ENCODE results near the gene LGR4. TPM values are rescaled to one million over a fixed set of nuclear protein-coding genes. Genes with fewer than 3 reads are reported as not detected.

LGR4 gene
- total and polyA plus RNA-seq, 9 of the 15 experiments (the other 6 are each of a cell fraction or from before 2014, with no cell fraction given): 0.94 to 10.1 (median 5.8) TPM

DNA sequence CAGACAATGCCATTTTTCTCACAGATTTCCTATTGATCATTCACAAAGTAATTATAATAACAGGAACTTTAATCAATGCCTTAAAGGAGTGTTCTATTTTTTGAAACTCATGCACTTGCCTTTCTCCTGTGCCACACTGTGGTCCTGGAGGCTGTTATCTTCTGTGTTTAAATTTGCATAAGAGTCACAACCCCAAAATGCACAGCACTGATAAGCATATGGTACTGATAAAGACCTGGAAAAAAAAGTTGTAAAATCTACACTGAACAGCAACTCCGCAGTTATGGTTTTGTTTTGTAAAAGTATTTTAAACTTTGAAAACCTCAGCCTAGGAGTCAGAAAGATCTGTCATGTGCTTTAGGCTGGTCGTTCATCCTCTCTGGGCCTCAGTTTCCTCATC is 100.4 kb downstream of the LGR4 start (continued):
- TF ChIP-seq, protein P1, sequence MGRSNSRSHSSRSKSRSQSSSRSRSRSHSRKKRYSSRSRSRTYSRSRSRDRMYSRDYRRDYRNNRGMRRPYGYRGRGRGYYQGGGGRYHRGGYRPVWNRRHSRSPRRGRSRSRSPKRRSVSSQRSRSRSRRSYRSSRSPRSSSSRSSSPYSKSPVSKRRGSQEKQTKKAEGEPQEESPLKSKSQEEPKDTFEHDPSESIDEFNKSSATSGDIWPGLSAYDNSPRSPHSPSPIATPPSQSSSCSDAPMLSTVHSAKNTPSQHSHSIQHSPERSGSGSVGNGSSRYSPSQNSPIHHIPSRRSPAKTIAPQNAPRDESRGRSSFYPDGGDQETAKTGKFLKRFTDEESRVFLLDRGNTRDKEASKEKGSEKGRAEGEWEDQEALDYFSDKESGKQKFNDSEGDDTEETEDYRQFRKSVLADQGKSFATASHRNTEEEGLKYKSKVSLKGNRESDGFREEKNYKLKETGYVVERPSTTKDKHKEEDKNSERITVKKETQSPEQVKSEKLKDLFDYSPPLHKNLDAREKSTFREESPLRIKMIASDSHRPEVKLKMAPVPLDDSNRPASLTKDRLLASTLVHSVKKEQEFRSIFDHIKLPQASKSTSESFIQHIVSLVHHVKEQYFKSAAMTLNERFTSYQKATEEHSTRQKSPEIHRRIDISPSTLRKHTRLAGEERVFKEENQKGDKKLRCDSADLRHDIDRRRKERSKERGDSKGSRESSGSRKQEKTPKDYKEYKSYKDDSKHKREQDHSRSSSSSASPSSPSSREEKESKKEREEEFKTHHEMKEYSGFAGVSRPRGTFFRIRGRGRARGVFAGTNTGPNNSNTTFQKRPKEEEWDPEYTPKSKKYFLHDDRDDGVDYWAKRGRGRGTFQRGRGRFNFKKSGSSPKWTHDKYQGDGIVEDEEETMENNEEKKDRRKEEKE (IDR thresholded peaks at IDR 0.05; ENCODE audit: borderline replicate concordance in 1 of 2, control insufficient read depth in 1 of 2, low read depth in 2 of 2, low read length in 1 of 2): no peak
- TF ChIP-seq SRSF3 (IDR thresholded peaks at IDR 0.05; ENCODE audit: insufficient read depth, low read length) (no peak), PTTG1 (tag; IDR thresholded peaks at IDR 0.05; ENCODE audit: low read depth) (no peak), KAT2B (IDR thresholded peaks at IDR 0.05; ENCODE audit: low read depth, low read length) (no peak), MTA1 (IDR thresholded peaks at IDR 0.05; ENCODE audit: borderline replicate concordance) (0 out of 2 replicates have a peak, but pooled peaks have one; percentile 32), MYNN (IDR thresholded peaks at IDR 0.05) (0 out of 2 replicates have a peak, but pooled peaks have one; percentile 47), MYNN (CRISPR knock-in tag; IDR thresholded peaks at IDR 0.05) (no peak), IFI16 (CRISPR knock-in tag; IDR thresholded peaks at IDR 0.05) (no peak), DIDO1 (tag; IDR thresholded peaks at IDR 0.05; ENCODE audit: low read depth) (no peak), RFX5 (IDR thresholded peaks at IDR 0.05; ENCODE audit: low read depth, low read length) (no peak), HDGF (IDR thresholded peaks at IDR 0.05) (no peak), ZZZ3 (IDR thresholded peaks at IDR 0.05) (no peak)
- TF ChIP-seq, protein P2, sequence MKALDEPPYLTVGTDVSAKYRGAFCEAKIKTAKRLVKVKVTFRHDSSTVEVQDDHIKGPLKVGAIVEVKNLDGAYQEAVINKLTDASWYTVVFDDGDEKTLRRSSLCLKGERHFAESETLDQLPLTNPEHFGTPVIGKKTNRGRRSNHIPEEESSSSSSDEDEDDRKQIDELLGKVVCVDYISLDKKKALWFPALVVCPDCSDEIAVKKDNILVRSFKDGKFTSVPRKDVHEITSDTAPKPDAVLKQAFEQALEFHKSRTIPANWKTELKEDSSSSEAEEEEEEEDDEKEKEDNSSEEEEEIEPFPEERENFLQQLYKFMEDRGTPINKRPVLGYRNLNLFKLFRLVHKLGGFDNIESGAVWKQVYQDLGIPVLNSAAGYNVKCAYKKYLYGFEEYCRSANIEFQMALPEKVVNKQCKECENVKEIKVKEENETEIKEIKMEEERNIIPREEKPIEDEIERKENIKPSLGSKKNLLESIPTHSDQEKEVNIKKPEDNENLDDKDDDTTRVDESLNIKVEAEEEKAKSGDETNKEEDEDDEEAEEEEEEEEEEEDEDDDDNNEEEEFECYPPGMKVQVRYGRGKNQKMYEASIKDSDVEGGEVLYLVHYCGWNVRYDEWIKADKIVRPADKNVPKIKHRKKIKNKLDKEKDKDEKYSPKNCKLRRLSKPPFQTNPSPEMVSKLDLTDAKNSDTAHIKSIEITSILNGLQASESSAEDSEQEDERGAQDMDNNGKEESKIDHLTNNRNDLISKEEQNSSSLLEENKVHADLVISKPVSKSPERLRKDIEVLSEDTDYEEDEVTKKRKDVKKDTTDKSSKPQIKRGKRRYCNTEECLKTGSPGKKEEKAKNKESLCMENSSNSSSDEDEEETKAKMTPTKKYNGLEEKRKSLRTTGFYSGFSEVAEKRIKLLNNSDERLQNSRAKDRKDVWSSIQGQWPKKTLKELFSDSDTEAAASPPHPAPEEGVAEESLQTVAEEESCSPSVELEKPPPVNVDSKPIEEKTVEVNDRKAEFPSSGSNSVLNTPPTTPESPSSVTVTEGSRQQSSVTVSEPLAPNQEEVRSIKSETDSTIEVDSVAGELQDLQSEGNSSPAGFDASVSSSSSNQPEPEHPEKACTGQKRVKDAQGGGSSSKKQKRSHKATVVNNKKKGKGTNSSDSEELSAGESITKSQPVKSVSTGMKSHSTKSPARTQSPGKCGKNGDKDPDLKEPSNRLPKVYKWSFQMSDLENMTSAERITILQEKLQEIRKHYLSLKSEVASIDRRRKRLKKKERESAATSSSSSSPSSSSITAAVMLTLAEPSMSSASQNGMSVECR (CRISPR knock-in tag; IDR thresholded peaks at IDR 0.05): no peak
- TF ChIP-seq, protein P3, sequence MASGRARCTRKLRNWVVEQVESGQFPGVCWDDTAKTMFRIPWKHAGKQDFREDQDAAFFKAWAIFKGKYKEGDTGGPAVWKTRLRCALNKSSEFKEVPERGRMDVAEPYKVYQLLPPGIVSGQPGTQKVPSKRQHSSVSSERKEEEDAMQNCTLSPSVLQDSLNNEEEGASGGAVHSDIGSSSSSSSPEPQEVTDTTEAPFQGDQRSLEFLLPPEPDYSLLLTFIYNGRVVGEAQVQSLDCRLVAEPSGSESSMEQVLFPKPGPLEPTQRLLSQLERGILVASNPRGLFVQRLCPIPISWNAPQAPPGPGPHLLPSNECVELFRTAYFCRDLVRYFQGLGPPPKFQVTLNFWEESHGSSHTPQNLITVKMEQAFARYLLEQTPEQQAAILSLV (tag; IDR thresholded peaks at IDR 0.05): no peak
- TF ChIP-seq, protein P4, sequence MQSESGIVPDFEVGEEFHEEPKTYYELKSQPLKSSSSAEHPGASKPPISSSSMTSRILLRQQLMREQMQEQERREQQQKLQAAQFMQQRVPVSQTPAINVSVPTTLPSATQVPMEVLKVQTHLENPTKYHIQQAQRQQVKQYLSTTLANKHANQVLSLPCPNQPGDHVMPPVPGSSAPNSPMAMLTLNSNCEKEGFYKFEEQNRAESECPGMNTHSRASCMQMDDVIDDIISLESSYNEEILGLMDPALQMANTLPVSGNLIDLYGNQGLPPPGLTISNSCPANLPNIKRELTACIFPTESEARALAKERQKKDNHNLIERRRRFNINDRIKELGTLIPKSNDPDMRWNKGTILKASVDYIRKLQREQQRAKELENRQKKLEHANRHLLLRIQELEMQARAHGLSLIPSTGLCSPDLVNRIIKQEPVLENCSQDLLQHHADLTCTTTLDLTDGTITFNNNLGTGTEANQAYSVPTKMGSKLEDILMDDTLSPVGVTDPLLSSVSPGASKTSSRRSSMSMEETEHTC (IDR thresholded peaks at IDR 0.05): 0 out of 2 replicates have a peak, but pooled peaks have one; percentile 47
